ENCODE results near the gene NAV3.

- TF ChIP-seq POLR2AphosphoS5 (IDR thresholded peaks at IDR 0.05; ENCODE audit: low read depth, low read length) (no peak), CTCF (IDR thresholded peaks at IDR 0.05) (no peak)
- TF ChIP-seq, protein P1, sequence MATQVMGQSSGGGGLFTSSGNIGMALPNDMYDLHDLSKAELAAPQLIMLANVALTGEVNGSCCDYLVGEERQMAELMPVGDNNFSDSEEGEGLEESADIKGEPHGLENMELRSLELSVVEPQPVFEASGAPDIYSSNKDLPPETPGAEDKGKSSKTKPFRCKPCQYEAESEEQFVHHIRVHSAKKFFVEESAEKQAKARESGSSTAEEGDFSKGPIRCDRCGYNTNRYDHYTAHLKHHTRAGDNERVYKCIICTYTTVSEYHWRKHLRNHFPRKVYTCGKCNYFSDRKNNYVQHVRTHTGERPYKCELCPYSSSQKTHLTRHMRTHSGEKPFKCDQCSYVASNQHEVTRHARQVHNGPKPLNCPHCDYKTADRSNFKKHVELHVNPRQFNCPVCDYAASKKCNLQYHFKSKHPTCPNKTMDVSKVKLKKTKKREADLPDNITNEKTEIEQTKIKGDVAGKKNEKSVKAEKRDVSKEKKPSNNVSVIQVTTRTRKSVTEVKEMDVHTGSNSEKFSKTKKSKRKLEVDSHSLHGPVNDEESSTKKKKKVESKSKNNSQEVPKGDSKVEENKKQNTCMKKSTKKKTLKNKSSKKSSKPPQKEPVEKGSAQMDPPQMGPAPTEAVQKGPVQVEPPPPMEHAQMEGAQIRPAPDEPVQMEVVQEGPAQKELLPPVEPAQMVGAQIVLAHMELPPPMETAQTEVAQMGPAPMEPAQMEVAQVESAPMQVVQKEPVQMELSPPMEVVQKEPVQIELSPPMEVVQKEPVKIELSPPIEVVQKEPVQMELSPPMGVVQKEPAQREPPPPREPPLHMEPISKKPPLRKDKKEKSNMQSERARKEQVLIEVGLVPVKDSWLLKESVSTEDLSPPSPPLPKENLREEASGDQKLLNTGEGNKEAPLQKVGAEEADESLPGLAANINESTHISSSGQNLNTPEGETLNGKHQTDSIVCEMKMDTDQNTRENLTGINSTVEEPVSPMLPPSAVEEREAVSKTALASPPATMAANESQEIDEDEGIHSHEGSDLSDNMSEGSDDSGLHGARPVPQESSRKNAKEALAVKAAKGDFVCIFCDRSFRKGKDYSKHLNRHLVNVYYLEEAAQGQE (IDR thresholded peaks at IDR 0.05; ENCODE audit: insufficient read depth in 1 of 2, low read depth in 2 of 2, low read length in 1 of 2) = no peak
Observed at GRCh38 chr12:78087363-78087675, 256.6 kb downstream of the NAV3 start.
